HCT116 (cell line): ENCODE data around the gene ONECUT3. TPM values are rescaled to one million over a fixed set of nuclear protein-coding genes. Genes with fewer than 3 reads are reported as not detected.

Source experiments
- ATAC-seq: fragments of 200-7000 bp; cut with Tn5 transposase; 2 replicates; pipeline ENCODE4 v1.9.1; 2020; ENCODE audit warnings: mild to moderate bottlenecking, moderate library complexity
- BruUV-seq: library from RNA; stranded (reverse); fragments of 400-500 nt; replicated peaks from 2 replicates; lab custom pipeline; 2021; lab: Mats Ljungman, UMichigan
- CTCF ChIA-PET: fragments of 300-600 bp; sonication (Branson Sonifier 250); formaldehyde crosslinking; loops from one replicate; lab custom pipeline; 2021; ENCODE audit warnings: antibody characterized with exemption; lab: Charles Lee
- POLR2A ChIA-PET: fragments of 300-600, 350-600 bp; sonication (Branson Sonifier 250); formaldehyde crosslinking; loops from one replicate; lab custom pipeline; 2021; ENCODE audit warnings: antibody characterized with exemption; lab: Charles Lee
- RAD21 ChIA-PET, 2 experiments: fragments of 300-600 bp; sonication (Branson Sonifier 250); formaldehyde crosslinking; loops; one replicate each; lab custom pipeline; 2023; ENCODE audit warnings: low total read pairs in 2 of 2; ENCODE audit not compliant: uncharacterized antibody in 2 of 2, unreplicated experiment in 2 of 2, low non-redundant PET in 1 of 2; lab: Charles Lee
- DNase-seq: peaks from one replicate; pipeline ENCODE4 v3.0.0-alpha.2; 2010; ENCODE audit warnings: low read depth, low spot score
- H2AFZ ChIP-seq: fragments of 200-600 bp; shearing (Covaris generic), sonication (generic); 2 replicates; pipeline ENCODE4 v1.6.1; 2017; ENCODE audit warnings: low read depth, mixed run types, mixed read lengths, antibody characterized with exemption, low read length; ENCODE audit not compliant: poor library complexity, severe bottlenecking
- H3K27ac ChIP-seq: 2 replicates; pipeline ENCODE4 v1.5.1; 2012; ENCODE audit warnings: low read depth, low read length
- H3K27me3 ChIP-seq: fragments of 200-600 bp; sonication (generic); 2 replicates; pipeline ENCODE4 v1.6.1; 2016; ENCODE audit warnings: mixed run types, low read length, mixed read lengths; ENCODE audit not compliant: insufficient read depth
- H3K36me3 ChIP-seq, 2 experiments: fragments of 200-500 bp in 1 of 2; fragments of 200-600 bp in 1 of 2; sonication (Bioruptor generic) in 1 of 2; sonication (generic) in 1 of 2; 2 replicates each; pipeline versions ENCODE4 v1.5.1 to v1.6.1; 2014 to 2016; ENCODE audit warnings: low read length in 2 of 2, inconsistent platforms in 1 of 2, mixed read lengths in 1 of 2, mixed run types in 1 of 2; ENCODE audit not compliant: insufficient read depth in 2 of 2, control insufficient read depth in 1 of 2
- H3K4me1 ChIP-seq, 2 experiments: fragments of 200-600 bp in 1 of 2; sonication (generic) in 1 of 2; 2 replicates each; pipeline versions ENCODE4 v1.5.1 to v1.6.1; 2012 to 2017; ENCODE audit warnings: low read length in 2 of 2, inconsistent platforms in 1 of 2, mild to moderate bottlenecking in 1 of 2, mixed read lengths in 1 of 2, mixed run types in 1 of 2, moderate library complexity in 1 of 2; ENCODE audit not compliant: insufficient read depth in 2 of 2, control insufficient read depth in 1 of 2
- H3K4me2 ChIP-seq: fragments of 200-600 bp; sonication (generic); 2 replicates; pipeline ENCODE4 v1.6.1; 2017; ENCODE audit warnings: mixed run types, low read length, mixed read lengths
- H3K4me3 ChIP-seq, 2 experiments: fragments of 200-600 bp in 1 of 2; sonication (generic) in 1 of 2; replicated peaks in 1 of 2; 2 replicates each; pipeline ENCODE4 v1.5.1; 2011 to 2016; ENCODE audit warnings: low read length in 2 of 2, control low read depth in 1 of 2, low read depth in 1 of 2, mild to moderate bottlenecking in 1 of 2, mixed read lengths in 1 of 2, mixed run types in 1 of 2
- H3K79me2 ChIP-seq: fragments of 200-600 bp; sonication (generic); 2 replicates; pipeline ENCODE4 v1.6.1; 2017; ENCODE audit warnings: mild to moderate bottlenecking, mixed run types, low read length, moderate library complexity, mixed read lengths; ENCODE audit not compliant: insufficient read depth
- H3K9ac ChIP-seq: fragments of 200-600 bp; sonication (generic); 2 replicates; pipeline ENCODE4 v1.6.1; 2016; ENCODE audit warnings: low read length, mixed read lengths
- H3K9me2 ChIP-seq: fragments of 200-600 bp; sonication (generic), shearing (Covaris generic); 2 replicates; pipeline ENCODE4 v1.6.1; 2017; ENCODE audit warnings: mixed run types, mild to moderate bottlenecking, moderate library complexity; ENCODE audit not compliant: insufficient read depth
- H3K9me3 ChIP-seq, 2 experiments: fragments of 200-500 bp in 1 of 2; fragments of 200-600 bp in 1 of 2; sonication (Bioruptor generic) in 1 of 2; sonication (generic) in 1 of 2; 2 replicates each; pipeline ENCODE4 v1.6.1; 2014 to 2017; ENCODE audit warnings: low read length in 2 of 2, mixed read lengths in 2 of 2, inconsistent platforms in 1 of 2, low read depth in 1 of 2, mild to moderate bottlenecking in 1 of 2, mixed run types in 1 of 2, moderate library complexity in 1 of 2; ENCODE audit not compliant: control insufficient read depth in 1 of 2, insufficient read depth in 1 of 2
- H4K20me1 ChIP-seq: fragments of 200-600 bp; sonication (generic), shearing (Covaris generic); 2 replicates; pipeline ENCODE4 v1.6.1; 2017; ENCODE audit warnings: mixed run types, mild to moderate bottlenecking, moderate library complexity; ENCODE audit not compliant: insufficient read depth
- CBX3 ChIP-seq: IDR thresholded peaks from 2 replicates; pipeline ENCODE4 v1.6.1; 2012; ENCODE audit warnings: low read depth
- CEBPB ChIP-seq: IDR thresholded peaks from 2 replicates; pipeline ENCODE4 v1.6.1; 2012; ENCODE audit warnings: low read depth
- EGR1 ChIP-seq: IDR thresholded peaks from 2 replicates; pipeline ENCODE4 v1.6.1; 2012; ENCODE audit warnings: low read depth
- ELF1 ChIP-seq: IDR thresholded peaks from 2 replicates; pipeline ENCODE4 v1.6.1; 2012; ENCODE audit warnings: low read depth, borderline replicate concordance
- EZH2 ChIP-seq: fragments of 200-600 bp; sonication (generic); IDR thresholded peaks from 2 replicates; pipeline ENCODE4 v1.6.1; 2017; ENCODE audit warnings: antibody characterized with exemption, mixed run types
- EZH2phosphoT487 ChIP-seq: fragments of 200-600 bp; IDR thresholded peaks from 2 replicates; pipeline ENCODE4 v1.6.1; 2018; ENCODE audit warnings: antibody characterized with exemption, borderline replicate concordance
- FOSL1 ChIP-seq: IDR thresholded peaks from 2 replicates; pipeline ENCODE4 v1.6.1; 2012; ENCODE audit warnings: low read depth
- JUND ChIP-seq: IDR thresholded peaks from 2 replicates; pipeline ENCODE4 v1.6.1; 2012
- POLR2A ChIP-seq: IDR thresholded peaks from 2 replicates; pipeline ENCODE4 v1.7.0; 2011; ENCODE audit warnings: borderline replicate concordance; ENCODE audit not compliant: insufficient read depth, insufficient read length; ENCODE audit errors: extremely low read depth
- POLR2AphosphoS5 ChIP-seq: IDR thresholded peaks from 2 replicates; pipeline ENCODE4 v1.6.1; 2011; ENCODE audit warnings: mild to moderate bottlenecking, low read depth, low read length, moderate library complexity
- RAD21 ChIP-seq: IDR thresholded peaks from 2 replicates; pipeline ENCODE4 v1.6.1; 2012; ENCODE audit warnings: low read depth, mild to moderate bottlenecking
- SP1 ChIP-seq: IDR thresholded peaks from 2 replicates; pipeline ENCODE4 v1.6.1; 2012; ENCODE audit warnings: low read depth
- TCF7L2 ChIP-seq: IDR thresholded peaks from 2 replicates; pipeline ENCODE4 v1.7.0; 2011; ENCODE audit warnings: borderline replicate concordance, inconsistent platforms; ENCODE audit not compliant: insufficient read depth, insufficient read length; ENCODE audit errors: extremely low read depth
- YY1 ChIP-seq: IDR thresholded peaks from 2 replicates; pipeline ENCODE4 v1.6.1; 2011; ENCODE audit warnings: low read length, low read depth, moderate library complexity, mild to moderate bottlenecking; ENCODE audit not compliant: insufficient replicate concordance; ENCODE audit errors: extremely low read depth
- ZFX ChIP-seq: fragments of 450-650 bp; IDR thresholded peaks from 2 replicates; pipeline ENCODE4 v1.6.1; 2017
- ZNF274 ChIP-seq: fragments of 200-500 bp; sonication (Bioruptor generic); IDR thresholded peaks from 2 replicates; pipeline ENCODE4 v1.6.1; 2014; ENCODE audit warnings: mild to moderate bottlenecking, low read depth, low read length, inconsistent platforms
- intact Hi-C: fragments of 100-400 bp; cut with micrococcal nuclease; formaldehyde crosslinking; loops from 2 replicates; pipeline ENCODE4 v1.10.0; 2022
- total RNA-seq: library from RNA; stranded (reverse); gene quantifications from one replicate; pipeline ENCODE4 v1.2.1, GENCODE V29; 2021; ENCODE audit not compliant: unreplicated experiment
- TF ChIP-seq, protein P1 (sequence below): IDR thresholded peaks from 2 replicates; pipeline ENCODE4 v1.6.1; 2012; ENCODE audit warnings: low read depth
- TF ChIP-seq, protein P2 (sequence below), 3 experiments: fragments of 200-600 bp in 1 of 3; sonication (generic) in 1 of 3; IDR thresholded peaks in 2 of 3; conservative IDR thresholded peaks in 1 of 3; 2 replicates each; pipeline ENCODE4 v1.5.1; 2012 to 2017; ENCODE audit warnings: low read depth in 2 of 3, low read length in 2 of 3, antibody characterized with exemption in 1 of 3, borderline replicate concordance in 1 of 3, control low read depth in 1 of 3, mild to moderate bottlenecking in 1 of 3, mixed read lengths in 1 of 3, mixed run types in 1 of 3, moderate library complexity in 1 of 3; ENCODE audit not compliant: insufficient read depth in 1 of 3
- TF ChIP-seq, protein P3 (sequence below): IDR thresholded peaks from 2 replicates; pipeline ENCODE4 v1.6.1; 2012

Gene ONECUT3
- total RNA-seq, 1 experiment from 2014 or later: 22.1 TPM

DNA sequence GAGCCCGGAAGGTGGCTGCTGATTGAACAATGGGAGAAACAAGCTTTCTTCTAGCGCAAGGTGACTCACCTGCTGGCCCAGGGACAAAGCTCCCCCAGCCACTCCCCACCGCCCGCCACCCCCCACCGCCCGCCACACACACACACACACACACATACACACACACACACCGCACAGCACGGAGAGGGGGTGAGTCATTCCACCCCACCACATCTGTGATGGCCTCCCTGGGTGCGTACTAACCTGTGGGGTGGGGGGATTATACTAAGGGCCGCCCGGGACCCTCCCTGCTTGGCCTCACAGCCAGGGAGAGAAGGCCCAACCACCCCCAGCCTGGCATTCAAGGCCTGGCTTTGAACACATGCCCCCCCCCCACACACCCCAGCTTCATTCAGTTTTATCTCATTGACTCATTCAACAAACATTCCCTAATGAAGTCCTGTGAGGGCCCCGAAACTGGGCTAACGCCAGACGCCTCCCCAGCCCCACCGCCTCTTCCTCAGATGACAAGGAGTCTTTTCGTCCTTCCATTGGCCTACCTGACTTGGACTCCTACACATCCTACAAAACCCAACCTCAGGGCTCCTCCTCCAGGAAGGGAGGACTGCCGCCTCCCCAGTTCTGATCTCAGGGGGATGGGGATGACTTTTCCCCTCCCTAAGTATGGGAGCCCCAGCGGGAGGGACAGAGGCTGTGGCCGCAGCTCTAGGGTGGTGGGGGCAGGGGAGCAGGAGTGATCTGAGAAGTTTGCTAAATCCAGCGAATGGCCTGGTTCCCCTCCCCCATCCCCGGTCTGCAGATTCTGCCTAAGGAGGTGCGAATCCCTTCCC, 5.8 kb upstream of the ONECUT3 start:
- no TSS peak for BruUV-seq
- H3K27me3 ChIP-seq: no peaks in the 10 kb centered on the region
- H3K79me2 ChIP-seq: peaks cover 27% of the 10 kb centered on the region; the same call in 1 of the 2 replicates
- H3K9me3 ChIP-seq: no peaks in the 10 kb centered on the region
- no peaks in the 10 kb centered on the region for H4K20me1 ChIP-seq
- no peaks in the 10 kb centered on the region for H3K36me3 ChIP-seq
- H2AFZ ChIP-seq: no peak overlapping the region
- H3K4me2 ChIP-seq: peak overlapping the region; percentile 86
- peak; percentile 100 for DNase-seq
- intact Hi-C loops: loop anchor here (5.0 kb wide), 1 partner anchor 75 kb away; no protein-coding TSS in a partner anchor
- peak overlapping the region; percentile 67 to 78 for H3K4me3 ChIP-seq
- RAD21 ChIA-PET: interaction anchor here (0.6 to 1.7 kb wide), 8 partner anchors 8 to 87 kb away, joined by 3 to 8 read pairs (median 4); no protein-coding TSS in a partner anchor
- H3K27ac ChIP-seq: peak overlapping the region; percentile 100
- CTCF ChIA-PET: interaction anchor here (0.7 to 1.9 kb wide), 6 partner anchors 20 to 201 kb away, joined by 3 to 11 read pairs (median 4); no protein-coding TSS in a partner anchor
- POLR2A ChIA-PET: interaction anchor here (0.8 to 2.3 kb wide), 13 partner anchors 8 to 478 kb away, joined by 3 to 12 read pairs (median 4); partner anchors contain the start of genes CIRBP and TCF3
- H3K4me1 ChIP-seq: peaks cover 37 to 78% of the 10 kb centered on the region in 2 experiments
- H3K9ac ChIP-seq: peak overlapping the region; percentile 98
- H3K9me2 ChIP-seq: no peaks in the 10 kb centered on the region
- peak; percentile 77 for ATAC-seq
- TF ChIP-seq EGR1 (no peak; the same call in 1 of the 2 replicates), ZFX (no peak), ELF1 (no peak; the same call in 1 of the 2 replicates), CEBPB (no peak), RAD21 (no peak), YY1 (peak; percentile 15), FOSL1 (peak; percentile 83), TCF7L2 (peak; percentile 85), EZH2 (no peak), EZH2phosphoT487 (no peak), CBX3 (peak; percentile 31; the same call in 1 of the 2 replicates), JUND (peak; percentile 66; the same call in 1 of the 2 replicates), SP1 (peak; percentile 62), POLR2A (no peak), ZNF274 (no peak), POLR2AphosphoS5 (no peak; the same call in 1 of the 2 replicates)
- TF ChIP-seq, protein P1, sequence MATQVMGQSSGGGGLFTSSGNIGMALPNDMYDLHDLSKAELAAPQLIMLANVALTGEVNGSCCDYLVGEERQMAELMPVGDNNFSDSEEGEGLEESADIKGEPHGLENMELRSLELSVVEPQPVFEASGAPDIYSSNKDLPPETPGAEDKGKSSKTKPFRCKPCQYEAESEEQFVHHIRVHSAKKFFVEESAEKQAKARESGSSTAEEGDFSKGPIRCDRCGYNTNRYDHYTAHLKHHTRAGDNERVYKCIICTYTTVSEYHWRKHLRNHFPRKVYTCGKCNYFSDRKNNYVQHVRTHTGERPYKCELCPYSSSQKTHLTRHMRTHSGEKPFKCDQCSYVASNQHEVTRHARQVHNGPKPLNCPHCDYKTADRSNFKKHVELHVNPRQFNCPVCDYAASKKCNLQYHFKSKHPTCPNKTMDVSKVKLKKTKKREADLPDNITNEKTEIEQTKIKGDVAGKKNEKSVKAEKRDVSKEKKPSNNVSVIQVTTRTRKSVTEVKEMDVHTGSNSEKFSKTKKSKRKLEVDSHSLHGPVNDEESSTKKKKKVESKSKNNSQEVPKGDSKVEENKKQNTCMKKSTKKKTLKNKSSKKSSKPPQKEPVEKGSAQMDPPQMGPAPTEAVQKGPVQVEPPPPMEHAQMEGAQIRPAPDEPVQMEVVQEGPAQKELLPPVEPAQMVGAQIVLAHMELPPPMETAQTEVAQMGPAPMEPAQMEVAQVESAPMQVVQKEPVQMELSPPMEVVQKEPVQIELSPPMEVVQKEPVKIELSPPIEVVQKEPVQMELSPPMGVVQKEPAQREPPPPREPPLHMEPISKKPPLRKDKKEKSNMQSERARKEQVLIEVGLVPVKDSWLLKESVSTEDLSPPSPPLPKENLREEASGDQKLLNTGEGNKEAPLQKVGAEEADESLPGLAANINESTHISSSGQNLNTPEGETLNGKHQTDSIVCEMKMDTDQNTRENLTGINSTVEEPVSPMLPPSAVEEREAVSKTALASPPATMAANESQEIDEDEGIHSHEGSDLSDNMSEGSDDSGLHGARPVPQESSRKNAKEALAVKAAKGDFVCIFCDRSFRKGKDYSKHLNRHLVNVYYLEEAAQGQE: no peak
- TF ChIP-seq, protein P2, sequence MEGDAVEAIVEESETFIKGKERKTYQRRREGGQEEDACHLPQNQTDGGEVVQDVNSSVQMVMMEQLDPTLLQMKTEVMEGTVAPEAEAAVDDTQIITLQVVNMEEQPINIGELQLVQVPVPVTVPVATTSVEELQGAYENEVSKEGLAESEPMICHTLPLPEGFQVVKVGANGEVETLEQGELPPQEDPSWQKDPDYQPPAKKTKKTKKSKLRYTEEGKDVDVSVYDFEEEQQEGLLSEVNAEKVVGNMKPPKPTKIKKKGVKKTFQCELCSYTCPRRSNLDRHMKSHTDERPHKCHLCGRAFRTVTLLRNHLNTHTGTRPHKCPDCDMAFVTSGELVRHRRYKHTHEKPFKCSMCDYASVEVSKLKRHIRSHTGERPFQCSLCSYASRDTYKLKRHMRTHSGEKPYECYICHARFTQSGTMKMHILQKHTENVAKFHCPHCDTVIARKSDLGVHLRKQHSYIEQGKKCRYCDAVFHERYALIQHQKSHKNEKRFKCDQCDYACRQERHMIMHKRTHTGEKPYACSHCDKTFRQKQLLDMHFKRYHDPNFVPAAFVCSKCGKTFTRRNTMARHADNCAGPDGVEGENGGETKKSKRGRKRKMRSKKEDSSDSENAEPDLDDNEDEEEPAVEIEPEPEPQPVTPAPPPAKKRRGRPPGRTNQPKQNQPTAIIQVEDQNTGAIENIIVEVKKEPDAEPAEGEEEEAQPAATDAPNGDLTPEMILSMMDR (IDR thresholded peaks at IDR 0.05 in 2 of 3, conservative IDR thresholded peaks at IDR 0.05 in 1 of 3; ENCODE audit: borderline replicate concordance in 1 of 3, insufficient read depth in 1 of 3, low read depth in 2 of 3, low read length in 2 of 3): no peak
- TF ChIP-seq, protein P3, sequence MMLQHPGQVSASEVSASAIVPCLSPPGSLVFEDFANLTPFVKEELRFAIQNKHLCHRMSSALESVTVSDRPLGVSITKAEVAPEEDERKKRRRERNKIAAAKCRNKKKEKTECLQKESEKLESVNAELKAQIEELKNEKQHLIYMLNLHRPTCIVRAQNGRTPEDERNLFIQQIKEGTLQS: no peak
